Tibial nerve (tissue), 4 donors: ENCODE measurements around the gene PDZRN3. TPM values are rescaled to one million over a fixed set of nuclear protein-coding genes. Genes with fewer than 3 reads are reported as not detected.
A peak's percentile ranks its signal among the peaks of the same experiment; 100 is the strongest.

Experiments
- DNase-seq, 2 donors: peaks; one replicate each; pipeline ENCODE4 v3.0.0-alpha.2; 2019; ENCODE audit warnings: low spot score in 2 of 2
- H3K27ac ChIP-seq, 4 donors: fragments of 200-600 bp; sonication (generic) in 3 of 4; one replicate each; pipeline ENCODE4 v1.5.1; 2017 to 2019; ENCODE audit warnings: mild to moderate bottlenecking in 1 of 4
- H3K27me3 ChIP-seq, 2 donors: fragments of 200-600 bp; sonication (generic) in 1 of 2; one replicate each; pipeline versions ENCODE4 v1.5.1 to v1.6.0; 2017 to 2019
- H3K36me3 ChIP-seq, 3 donors: fragments of 200-600 bp; sonication (generic); one replicate each; pipeline ENCODE4 v1.5.1; 2018 to 2019
- H3K4me1 ChIP-seq, 4 donors: fragments of 200-600 bp; sonication (generic) in 3 of 4; one replicate each; pipeline ENCODE4 v1.5.1; 2017 to 2019
- H3K4me3 ChIP-seq, 4 donors: fragments of 200-600 bp; sonication (generic) in 3 of 4; one replicate each; pipeline ENCODE4 v1.5.1; 2017 to 2019; ENCODE audit warnings: mild to moderate bottlenecking in 1 of 4, moderate library complexity in 1 of 4
- H3K9me3 ChIP-seq, 4 donors: fragments of 200-600 bp; sonication (generic) in 3 of 4; one replicate each; pipeline ENCODE4 v1.5.1; 2017 to 2019
- CTCF ChIP-seq, 5 experiments: fragments of 200-600 bp in 3 of 5; fragments of 450-650 bp in 2 of 5; sonication (generic) in 3 of 5; IDR thresholded peaks; one replicate each; pipeline ENCODE4 v1.5.1; 2016 to 2019; ENCODE audit warnings: antibody characterized with exemption in 5 of 5, mild to moderate bottlenecking in 3 of 5, moderate library complexity in 2 of 5
- EP300 ChIP-seq, 2 donors: sonication (generic); formaldehyde crosslinking; IDR thresholded peaks; one replicate each; pipeline ENCODE4 v1.6.1; 2017; ENCODE audit warnings: antibody characterized with exemption in 2 of 2, mild to moderate bottlenecking in 1 of 2
- POLR2A ChIP-seq, 2 donors: fragments of 450-650 bp; IDR thresholded peaks; one replicate each; pipeline ENCODE4 v1.6.1; 2017; ENCODE audit warnings: antibody characterized with exemption in 2 of 2, mild to moderate bottlenecking in 2 of 2, moderate library complexity in 2 of 2
- WGBS, 2 donors: methylation state at CpG; one replicate each; pipeline ENCODE4 v1.1.5; 2018; 5-methylcytosine and 5-hydroxymethylcytosine counted together
- total RNA-seq, 4 donors: library from RNA; depleted of rRNA; stranded (reverse); fragments of >200 nt; gene quantifications; one replicate each; pipeline ENCODE4 v1.1.0, GENCODE V29; 2016

Gene PDZRN3
- total RNA-seq, 4 donors from 2014 or later = 48.3 to 87.2 (median 64.3) TPM

- peaks cover 0 to 94% (median 32%) of the 10 kb centered on the region in 4 donors for H3K4me1 ChIP-seq
- H3K36me3 ChIP-seq = no peaks in the 10 kb centered on the region
- TF ChIP-seq EP300 (IDR thresholded peaks at IDR 0.05) = no peak
- TF ChIP-seq CTCF (IDR thresholded peaks at IDR 0.05) = no peak
- TF ChIP-seq POLR2A (IDR thresholded peaks at IDR 0.05) = no peak
- H3K27me3 ChIP-seq = no peaks in the 10 kb centered on the region
- WGBS, 2 donors = 41 to 52% methylated on average over 5 of the region's 5 CpGs
- H3K4me3 ChIP-seq = peak overlapping the region in 1 of 4 donors; percentile 3
- H3K9me3 ChIP-seq = no peaks in the 10 kb centered on the region
- H3K27ac ChIP-seq = peak overlapping the region in 2 of 4 donors; percentile 50 to 52
- no peak for DNase-seq
Observed at GRCh38 chr3:73609315-73609641, 15.5 kb downstream of the PDZRN3 start.

GRCh38 chr3:73608456-73609314 lies 16.1 kb downstream of the PDZRN3 start:
- H3K36me3 ChIP-seq = no peaks in the 10 kb centered on the region
- no peaks in the 10 kb centered on the region for H3K9me3 ChIP-seq
- H3K4me3 ChIP-seq = peak overlapping the region in 1 of 4 donors; percentile 3
- H3K27ac ChIP-seq = peak overlapping the region in 2 of 4 donors; percentile 50 to 52
- H3K27me3 ChIP-seq = no peaks in the 10 kb centered on the region
- TF ChIP-seq CTCF (IDR thresholded peaks at IDR 0.05) (no peak), EP300 (IDR thresholded peaks at IDR 0.05) (peak in 1 of 2 donors; percentile 55)
- no peak for DNase-seq
- 52 to 58% methylated on average over 12 of the region's 12 CpGs for WGBS, 2 donors
- H3K4me1 ChIP-seq = peaks cover 0 to 95% (median 35%) of the 10 kb centered on the region in 4 donors

- Histone ChIP-seq H3K36me3 (no peaks in the 10 kb centered on the region), H3K27ac (peak overlapping the region in 1 of 4 donors; percentile 50), H3K27me3 (no peaks in the 10 kb centered on the region), H3K4me1 (peaks cover 0 to 98% (median 42%) of the 10 kb centered on the region in 4 donors), H3K9me3 (no peaks in the 10 kb centered on the region), H3K4me3 (no peak overlapping the region)
- no peak for TF ChIP-seq CTCF (IDR thresholded peaks at IDR 0.05)
- TF ChIP-seq POLR2A (IDR thresholded peaks at IDR 0.05) = no peak
- TF ChIP-seq EP300 (IDR thresholded peaks at IDR 0.05) = no peak
- no peak for DNase-seq
Observed at GRCh38 chr3:73605861-73606260, 18.9 kb downstream of the PDZRN3 start.

- Histone ChIP-seq H3K9me3 (no peaks in the 10 kb centered on the region), H3K27ac (peak overlapping the region in 2 of 4 donors; percentile 20 to 56), H3K36me3 (no peaks in the 10 kb centered on the region), H3K4me3 (no peak overlapping the region), H3K27me3 (no peaks in the 10 kb centered on the region), H3K4me1 (peaks cover 0 to 98% (median 42%) of the 10 kb centered on the region in 4 donors)
- TF ChIP-seq EP300 (IDR thresholded peaks at IDR 0.05) (peak in 1 of 2 donors; percentile 42), POLR2A (IDR thresholded peaks at IDR 0.05) (no peak)
- 21 to 31% methylated on average over 1 of the region's 1 CpG for WGBS, 2 donors
- no peak for DNase-seq
Observed at GRCh38 chr3:73605412-73605811, 19.3 kb downstream of the PDZRN3 start.

- no peak overlapping the region for H3K4me3 ChIP-seq
- H3K27me3 ChIP-seq = no peaks in the 10 kb centered on the region
- WGBS, 2 donors = 60 to 67% methylated on average over 3 of the region's 3 CpGs
- no peak for DNase-seq
- H3K9me3 ChIP-seq = no peaks in the 10 kb centered on the region
- peak overlapping the region in 1 of 4 donors; percentile 56 for H3K27ac ChIP-seq
- peaks cover 0 to 98% (median 43%) of the 10 kb centered on the region in 4 donors for H3K4me1 ChIP-seq
- TF ChIP-seq EP300 (IDR thresholded peaks at IDR 0.05) = no peak
- TF ChIP-seq CTCF (IDR thresholded peaks at IDR 0.05) = no peak
- no peak for TF ChIP-seq POLR2A (IDR thresholded peaks at IDR 0.05)
- no peaks in the 10 kb centered on the region for H3K36me3 ChIP-seq
Observed at GRCh38 chr3:73604451-73604850, 20.3 kb downstream of the PDZRN3 start.
